Endothelial cell of umbilical vein (primary cell): Measurements from ENCODE around the gene METTL27. TPM values are rescaled to one million over a fixed set of nuclear protein-coding genes. Genes with fewer than 3 reads are reported as not detected.

Experiments used
- BruUV-seq: library from RNA; stranded (reverse); fragments of 400-500 nt; replicated peaks from 2 replicates; lab custom pipeline; 2021; lab: Mats Ljungman, UMichigan
- CTCF ChIA-PET: fragments of 300-600, 350-600 bp; sonication (Branson Sonifier 250); formaldehyde crosslinking; loops from one replicate; lab custom pipeline; 2021; ENCODE audit warnings: antibody characterized with exemption, inconsistent platforms; lab: Charles Lee
- POLR2A ChIA-PET: fragments of 300-600, 350-600 bp; sonication (Branson Sonifier 250); formaldehyde crosslinking; loops from one replicate; lab custom pipeline; 2021; ENCODE audit warnings: antibody characterized with exemption, inconsistent platforms; lab: Charles Lee
- DNase-seq: peaks from one replicate; pipeline ENCODE4 v3.0.0-alpha.2; 2011; ENCODE audit warnings: low read depth, low spot score
- FAIRE-seq: peaks from 2 replicates; lab custom pipeline; 2011; peaks lifted over from hg19 to GRCh38; lab: Jason Lieb, UNC
- H2AFZ ChIP-seq: 2 replicates; pipeline ENCODE4 v1.6.0; 2012; ENCODE audit warnings: low read depth, low read length, control low read depth, inconsistent platforms
- H3K27ac ChIP-seq: 2 replicates; pipeline ENCODE4 v1.5.1; 2011; ENCODE audit warnings: low read depth, mild to moderate bottlenecking, control low read depth, low read length, moderate library complexity; ENCODE audit not compliant: insufficient read depth
- H3K27me3 ChIP-seq, 2 experiments: 2 replicates each; pipeline versions ENCODE4 v1.6.0 to v1.6.1; 2011; ENCODE audit warnings: low read length in 2 of 2, mixed read lengths in 1 of 2; ENCODE audit not compliant: control insufficient read depth in 2 of 2, insufficient read depth in 2 of 2
- H3K36me3 ChIP-seq, 2 experiments: 2 replicates in 1 of 2; 3 replicates in 1 of 2; pipeline ENCODE4 v1.5.1; 2011; ENCODE audit warnings: low read length in 2 of 2, mild to moderate bottlenecking in 1 of 2, moderate library complexity in 1 of 2; ENCODE audit not compliant: control insufficient read depth in 2 of 2, insufficient read depth in 2 of 2; ENCODE audit errors: extremely low read depth in 1 of 2
- H3K4me1 ChIP-seq: 3 replicates; pipeline ENCODE4 v1.5.1; 2011; ENCODE audit warnings: mild to moderate bottlenecking, low read length; ENCODE audit not compliant: control insufficient read depth, insufficient read depth; ENCODE audit errors: extremely low read depth
- H3K4me2 ChIP-seq: 2 replicates; pipeline ENCODE4 v1.6.1; 2011; ENCODE audit warnings: low read length, control low read depth, mixed read lengths; ENCODE audit not compliant: insufficient read depth
- H3K4me3 ChIP-seq, 3 experiments: fragments of 200-600 bp in 1 of 3; sonication (generic), shearing (Covaris generic) in 1 of 3; replicated peaks in 1 of 3; 2 replicates each; pipeline ENCODE4 v1.5.1; 2011 to 2016; ENCODE audit warnings: control low read depth in 3 of 3, low read length in 3 of 3, mild to moderate bottlenecking in 2 of 3, inconsistent platforms in 1 of 3, low read depth in 1 of 3, moderate library complexity in 1 of 3; ENCODE audit not compliant: insufficient read depth in 1 of 3
- H3K79me2 ChIP-seq: 2 replicates; pipeline ENCODE4 v1.6.0; 2012; ENCODE audit warnings: low read length, inconsistent platforms; ENCODE audit not compliant: control insufficient read depth, insufficient read depth
- H3K9ac ChIP-seq: replicated peaks from 2 replicates; pipeline ENCODE3; 2011; ENCODE audit warnings: low read length, control low read depth; ENCODE audit not compliant: insufficient read depth; ENCODE audit errors: extremely low read depth
- H3K9me1 ChIP-seq: replicated peaks from 3 replicates; pipeline ENCODE4 v1.6.0; 2011; ENCODE audit warnings: mild to moderate bottlenecking, low read length; ENCODE audit not compliant: control insufficient read depth, insufficient read depth; ENCODE audit errors: extremely low read depth
- H3K9me3 ChIP-seq: replicated peaks from 2 replicates; pipeline ENCODE4 v1.5.1; 2012; ENCODE audit warnings: low read length, inconsistent platforms; ENCODE audit not compliant: control insufficient read depth, insufficient read depth
- H4K20me1 ChIP-seq: replicated peaks from 2 replicates; pipeline ENCODE3; 2011; ENCODE audit warnings: mild to moderate bottlenecking, low read length; ENCODE audit not compliant: control insufficient read depth, insufficient read depth; ENCODE audit errors: extremely low read depth
- EZH2 ChIP-seq: IDR thresholded peaks from 2 replicates; pipeline ENCODE4 v1.6.1; 2012; ENCODE audit warnings: borderline replicate concordance, low read depth, mild to moderate bottlenecking, moderate library complexity, low read length, inconsistent platforms; ENCODE audit not compliant: severe bottlenecking
- FOS ChIP-seq: IDR thresholded peaks from 2 replicates; pipeline ENCODE4 v1.6.1; 2011; ENCODE audit warnings: mild to moderate bottlenecking, low read length, moderate library complexity, borderline replicate concordance; ENCODE audit not compliant: insufficient read depth
- GATA2 ChIP-seq: IDR thresholded peaks from 2 replicates; pipeline ENCODE4 v1.7.0; 2011; ENCODE audit warnings: low read depth, mild to moderate bottlenecking, moderate library complexity, mixed read lengths, low read length; ENCODE audit not compliant: insufficient read length, insufficient read depth
- JUN ChIP-seq: IDR thresholded peaks from 2 replicates; pipeline ENCODE4 v1.6.1; 2011; ENCODE audit warnings: borderline replicate concordance, low read depth; ENCODE audit not compliant: insufficient read length, insufficient read depth
- MYC ChIP-seq: IDR thresholded peaks from one replicate; pipeline ENCODE4 v1.6.1; 2011; ENCODE audit warnings: mild to moderate bottlenecking, low read depth, low read length
- POLR2A ChIP-seq: IDR thresholded peaks from 2 replicates; pipeline ENCODE4 v1.6.1; 2012; ENCODE audit warnings: low read depth, mild to moderate bottlenecking, control low read depth, low read length
- POLR2AphosphoS5 ChIP-seq: IDR thresholded peaks from 2 replicates; pipeline ENCODE4 v1.6.1; 2012; ENCODE audit warnings: low read depth, mild to moderate bottlenecking, control low read depth, low read length, moderate library complexity; ENCODE audit not compliant: insufficient read depth
- dilution Hi-C: fragments of 300-500 bp; cut with MboI; formaldehyde crosslinking; loops from one replicate; pipeline ENCODE4 v1.15.0; 2019; ENCODE audit warnings: low sequenced_read_pairs; ENCODE audit not compliant: extremely low pct_ligation_motif_present
- intact Hi-C: fragments of 100-400 bp; cut with micrococcal nuclease; formaldehyde crosslinking; loops from one replicate; pipeline ENCODE4 v1.10.0; 2022
- polyA plus RNA-seq, 4 experiments: library from polyadenylated mRNA; depleted of rRNA in 3 of 4; stranded (reverse) in 3 of 4; unstranded in 1 of 4; fragments of >200 nt; gene quantifications; 2 replicates each; pipeline versions ENCODE4 v1.2.1 to v1.2.3, GENCODE V29; 2011 to 2012; ENCODE audit warnings: missing spikeins in 1 of 4
- total RNA-seq: library from RNA; stranded (reverse); gene quantifications from 2 replicates; pipeline ENCODE4 v1.2.3, GENCODE V29; 2021
- TF ChIP-seq, protein P1 (sequence below): IDR thresholded peaks from 2 replicates; pipeline ENCODE4 v1.6.1; 2011; ENCODE audit not compliant: insufficient read depth, insufficient read length
- TF ChIP-seq, protein P2 (sequence below), 2 donors: IDR thresholded peaks; 1 replicate in 1 of 2; 2 replicates in 1 of 2; pipeline ENCODE4 v1.5.1; 2011; ENCODE audit warnings: low read length in 2 of 2, mild to moderate bottlenecking in 2 of 2, moderate library complexity in 2 of 2, control low read depth in 1 of 2, inconsistent platforms in 1 of 2, low read depth in 1 of 2; ENCODE audit not compliant: insufficient read depth in 1 of 2; ENCODE audit errors: extremely low read depth in 1 of 2

METTL27 gene
- total and polyA plus RNA-seq, 2 donors (not counting 3 experiments of a cell fraction or from before 2014, with no cell fraction given): 6.9 to 10.8 TPM

DNA sequence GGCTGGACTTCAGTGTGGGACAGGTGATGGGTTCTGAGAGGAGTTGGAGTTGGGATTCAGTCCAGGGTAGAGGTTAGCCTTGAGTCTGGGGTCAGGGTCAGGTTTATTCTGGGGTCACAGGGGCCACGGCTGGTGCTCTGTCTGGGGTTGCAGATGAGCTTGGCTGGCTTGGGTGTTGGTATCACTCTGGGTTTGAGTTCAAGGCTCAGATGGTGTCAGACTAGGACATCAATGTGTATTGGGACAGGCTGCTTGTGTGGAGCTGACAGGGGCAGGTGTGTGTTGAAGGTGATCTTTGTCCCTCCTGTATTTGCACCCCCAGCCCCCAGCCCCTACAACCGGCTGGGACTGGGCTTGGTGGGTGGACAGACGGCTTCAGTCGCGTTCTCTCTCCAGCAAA is 45.4 kb upstream of the METTL27 start:
- Histone ChIP-seq H3K79me2 (no peaks in the 10 kb centered on the region), H2AFZ (no peak overlapping the region), H3K27ac (no peak overlapping the region), H3K36me3 (no peaks in the 10 kb centered on the region), H3K9me3 (no peaks in the 10 kb centered on the region), H3K4me3 (no peak overlapping the region), H4K20me1 (no peaks in the 10 kb centered on the region), H3K9me1 (no peaks in the 10 kb centered on the region), H3K27me3 (peaks cover 1 to 2% of the 10 kb centered on the region in 2 experiments), H3K4me1 (peaks cover 9% of the 10 kb centered on the region), H3K4me2 (no peak overlapping the region), H3K9ac (no peak overlapping the region)
- TF ChIP-seq POLR2AphosphoS5 (no peak), EZH2 (no peak), JUN (no peak), POLR2A (no peak), GATA2 (no peak), FOS (no peak), MYC (no peak)
- TF ChIP-seq, protein P1, sequence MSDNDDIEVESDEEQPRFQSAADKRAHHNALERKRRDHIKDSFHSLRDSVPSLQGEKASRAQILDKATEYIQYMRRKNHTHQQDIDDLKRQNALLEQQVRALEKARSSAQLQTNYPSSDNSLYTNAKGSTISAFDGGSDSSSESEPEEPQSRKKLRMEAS: no peak
- TF ChIP-seq, protein P2, sequence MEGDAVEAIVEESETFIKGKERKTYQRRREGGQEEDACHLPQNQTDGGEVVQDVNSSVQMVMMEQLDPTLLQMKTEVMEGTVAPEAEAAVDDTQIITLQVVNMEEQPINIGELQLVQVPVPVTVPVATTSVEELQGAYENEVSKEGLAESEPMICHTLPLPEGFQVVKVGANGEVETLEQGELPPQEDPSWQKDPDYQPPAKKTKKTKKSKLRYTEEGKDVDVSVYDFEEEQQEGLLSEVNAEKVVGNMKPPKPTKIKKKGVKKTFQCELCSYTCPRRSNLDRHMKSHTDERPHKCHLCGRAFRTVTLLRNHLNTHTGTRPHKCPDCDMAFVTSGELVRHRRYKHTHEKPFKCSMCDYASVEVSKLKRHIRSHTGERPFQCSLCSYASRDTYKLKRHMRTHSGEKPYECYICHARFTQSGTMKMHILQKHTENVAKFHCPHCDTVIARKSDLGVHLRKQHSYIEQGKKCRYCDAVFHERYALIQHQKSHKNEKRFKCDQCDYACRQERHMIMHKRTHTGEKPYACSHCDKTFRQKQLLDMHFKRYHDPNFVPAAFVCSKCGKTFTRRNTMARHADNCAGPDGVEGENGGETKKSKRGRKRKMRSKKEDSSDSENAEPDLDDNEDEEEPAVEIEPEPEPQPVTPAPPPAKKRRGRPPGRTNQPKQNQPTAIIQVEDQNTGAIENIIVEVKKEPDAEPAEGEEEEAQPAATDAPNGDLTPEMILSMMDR (IDR thresholded peaks at IDR 0.05; ENCODE audit: extremely low read depth in 1 of 2, insufficient read depth in 1 of 2, low read depth in 1 of 2, low read length in 2 of 2): no peak
- intact Hi-C loops: loop anchor here (5.0 kb wide), 1 partner anchor 140 kb away; the partner anchor contains the start of gene ELN
- CTCF ChIA-PET: interaction anchor here (3.9 kb wide), 1 partner anchor 139 kb away, joined by 33 read pairs; the partner anchor contains the start of gene ELN
- FAIRE-seq (no peak), DNase-seq (no peak)
- no TSS peak for BruUV-seq
- POLR2A ChIA-PET: interaction anchor here (0.7 kb wide), 1 partner anchor 25 kb away, joined by 5 read pairs; no protein-coding TSS in a partner anchor
- dilution Hi-C loops: no loop called here
